A549 (cell line): Measurements from ENCODE around the gene MARCHF6.

Experiments
- EP300 ChIP-seq, 2 experiments: fragments of >200 bp; sonication (Bioruptor Twin); formaldehyde crosslinking; IDR thresholded peaks; 2 replicates in 1 of 2; 3 replicates in 1 of 2; pipeline ENCODE4 v1.6.1; 2016 to 2017
- POLR2A ChIP-seq: IDR thresholded peaks from 2 replicates; pipeline ENCODE4 v1.6.1; 2012; ENCODE audit warnings: mild to moderate bottlenecking, low read length
- SMC3 ChIP-seq: fragments of >200 bp; sonication (Bioruptor Twin); formaldehyde crosslinking; IDR thresholded peaks from 3 replicates; pipeline ENCODE4 v1.6.1; 2018; ENCODE audit warnings: inconsistent platforms

- TF ChIP-seq EP300 (IDR thresholded peaks at IDR 0.05), result no peak
- TF ChIP-seq SMC3, result no peak
- no peak for TF ChIP-seq POLR2A
These were observed 1.8 kb downstream of the MARCHF6 start for GRCh38 chr5:10355071-10355889.
